Calu3 (cell line): Measurements from ENCODE around the gene MYO1G. TPM values are rescaled to one million over a fixed set of nuclear protein-coding genes. Genes with fewer than 3 reads are reported as not detected.

Experiments
- BruUV-seq: library from RNA; stranded (reverse); fragments of 400-500 nt; replicated peaks from 2 replicates; lab custom pipeline; 2021; lab: Mats Ljungman, UMichigan
- CTCF ChIA-PET: fragments of 300-600 bp; sonication (Branson Sonifier 250); formaldehyde crosslinking; loops from one replicate; lab custom pipeline; 2022; ENCODE audit warnings: antibody characterized with exemption; lab: Charles Lee
- DNase-seq: peaks from one replicate; pipeline ENCODE4 v3.0.0; 2022
- H3K27ac Mint-ChIP-seq: one replicate; pipeline ENCODE4 v1.8.0; 2022; ENCODE audit warnings: mixed read lengths; ENCODE audit not compliant: unreplicated experiment
- H3K27me3 Mint-ChIP-seq: one replicate; pipeline ENCODE4 v1.8.0; 2022; ENCODE audit warnings: mixed read lengths; ENCODE audit not compliant: unreplicated experiment
- H3K36me3 Mint-ChIP-seq: one replicate; pipeline ENCODE4 v1.8.0; 2022; ENCODE audit warnings: mild to moderate bottlenecking, moderate library complexity, mixed read lengths; ENCODE audit not compliant: insufficient read depth, unreplicated experiment
- H3K4me1 Mint-ChIP-seq: one replicate; pipeline ENCODE4 v1.8.0; 2022; ENCODE audit warnings: mild to moderate bottlenecking, low read depth, mixed read lengths; ENCODE audit not compliant: unreplicated experiment
- H3K4me3 Mint-ChIP-seq: one replicate; pipeline ENCODE4 v1.8.0; 2022; ENCODE audit warnings: mild to moderate bottlenecking, low read depth, moderate library complexity, mixed read lengths; ENCODE audit not compliant: unreplicated experiment
- H3K9me3 Mint-ChIP-seq: one replicate; pipeline ENCODE4 v1.8.0; 2022; ENCODE audit warnings: low read depth, mixed read lengths; ENCODE audit not compliant: unreplicated experiment
- CTCF ChIP-seq: fragments of 200-600 bp; IDR thresholded peaks from one replicate; pipeline ENCODE4 v1.8.0; 2022; ENCODE audit warnings: antibody characterized with exemption; ENCODE audit not compliant: unreplicated experiment
- intact Hi-C: fragments of 100-400 bp; cut with micrococcal nuclease; formaldehyde crosslinking; loops from one replicate; pipeline ENCODE4 v1.10.0; 2022; ENCODE audit not compliant: unreplicated experiment
- total RNA-seq: library from RNA; stranded (reverse); gene quantifications from 2 replicates; pipeline ENCODE4 v1.2.3, GENCODE V29; 2022

The MYO1G gene
- total RNA-seq, 1 experiment from 2014 or later = 0.33 TPM

DNA sequence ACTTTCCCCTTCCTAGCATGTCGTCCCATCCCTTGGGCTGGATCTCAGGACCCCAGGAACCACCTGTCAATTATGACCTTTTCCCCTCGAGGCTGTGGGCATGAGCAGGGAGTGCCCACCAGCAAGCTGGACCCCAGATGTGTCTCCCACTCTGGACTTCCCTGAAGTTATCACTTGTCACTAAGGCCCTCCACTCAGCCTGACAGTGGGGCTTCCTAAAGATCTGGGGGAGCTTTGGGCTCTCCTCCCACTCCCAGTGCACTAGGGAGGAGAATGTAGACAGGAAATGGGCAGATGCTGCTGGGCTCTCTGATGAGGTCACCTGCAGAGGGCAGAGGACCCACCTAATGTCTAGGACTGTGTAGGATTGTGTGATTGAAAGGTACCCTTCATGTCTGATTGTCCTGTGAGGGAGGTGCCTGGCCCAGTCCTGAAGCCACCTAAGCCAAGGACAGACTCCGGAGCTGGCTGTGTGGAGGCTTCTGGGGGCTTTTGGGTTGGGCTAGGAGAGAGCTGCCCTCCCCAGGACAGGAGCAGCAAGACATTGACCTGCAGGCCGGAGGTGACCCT, 18.7 kb downstream of the MYO1G start:
- Mint-ChIP-seq H3K4me3 (no peak overlapping the region), H3K27ac (no peak overlapping the region), H3K9me3 (no peaks in the 10 kb centered on the region), H3K4me1 (no peaks in the 10 kb centered on the region), H3K36me3 (no peaks in the 10 kb centered on the region), H3K27me3 (peaks cover 22% of the 10 kb centered on the region)
- CTCF ChIA-PET = interaction anchor here (0.6 kb wide), 1 partner anchor 9 kb away, joined by 3 read pairs; no protein-coding TSS in a partner anchor
- DNase-seq = no peak
- no TSS peak for BruUV-seq
- TF ChIP-seq CTCF = no peak
- intact Hi-C loops = no loop called here

DNA sequence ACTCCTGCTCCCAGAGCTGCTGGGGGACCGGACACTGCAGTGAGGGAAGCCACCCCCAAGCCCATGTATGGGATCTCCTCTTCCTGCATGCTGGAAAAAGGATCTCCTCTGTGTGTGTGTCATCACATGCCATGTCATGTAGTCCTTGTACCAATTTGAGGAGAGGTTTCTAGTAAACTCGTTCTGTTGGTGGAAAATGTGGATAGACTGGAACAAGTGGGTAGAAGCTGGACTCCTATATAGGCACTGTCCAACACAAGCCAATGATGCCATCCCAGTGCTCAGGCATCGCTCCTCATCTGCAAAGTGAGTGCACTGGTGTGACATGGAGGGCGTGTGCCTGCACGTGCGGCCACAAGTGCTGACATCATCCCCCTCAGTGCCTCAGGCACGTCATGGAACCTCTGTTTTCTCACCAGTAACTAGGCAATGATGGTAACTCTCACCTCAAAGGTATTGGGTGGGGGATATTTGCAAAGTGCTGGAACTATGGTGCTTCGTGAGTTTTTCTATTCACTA, 19.3 kb downstream of the MYO1G start:
- DNase-seq = no peak
- no peak overlapping the region for H3K4me3 Mint-ChIP-seq
- CTCF ChIA-PET = no interaction called here
- no peak overlapping the region for H3K27ac Mint-ChIP-seq
- H3K9me3 Mint-ChIP-seq = no peaks in the 10 kb centered on the region
- no TSS peak for BruUV-seq
- no peaks in the 10 kb centered on the region for H3K4me1 Mint-ChIP-seq
- peaks cover 22% of the 10 kb centered on the region for H3K27me3 Mint-ChIP-seq
- intact Hi-C loops = no loop called here
- no peak for TF ChIP-seq CTCF
- H3K36me3 Mint-ChIP-seq = no peaks in the 10 kb centered on the region

GRCh38 chr7:44958645-44959344, 20.0 kb downstream of the MYO1G start:
- intact Hi-C loops = no loop called here
- H3K27ac Mint-ChIP-seq = no peak overlapping the region
- no TSS peak for BruUV-seq
- no peak for DNase-seq
- no peak for TF ChIP-seq CTCF
- no peaks in the 10 kb centered on the region for H3K36me3 Mint-ChIP-seq
- no peak overlapping the region for H3K4me3 Mint-ChIP-seq
- CTCF ChIA-PET = no interaction called here
- no peaks in the 10 kb centered on the region for H3K9me3 Mint-ChIP-seq
- peaks cover 26% of the 10 kb centered on the region for H3K27me3 Mint-ChIP-seq
- no peaks in the 10 kb centered on the region for H3K4me1 Mint-ChIP-seq

- no peak for TF ChIP-seq CTCF
- Mint-ChIP-seq H3K36me3 (no peaks in the 10 kb centered on the region), H3K4me1 (no peaks in the 10 kb centered on the region), H3K9me3 (no peaks in the 10 kb centered on the region), H3K27me3 (peaks cover 42% of the 10 kb centered on the region), H3K27ac (no peak overlapping the region), H3K4me3 (no peak overlapping the region)
- no peak for DNase-seq
- CTCF ChIA-PET = interaction anchor here (0.6 to 1.1 kb wide), 3 partner anchors 12 to 1209 kb away, joined by 3 to 4 read pairs (median 3); no protein-coding TSS in a partner anchor
- BruUV-seq = no TSS peak
- intact Hi-C loops = no loop called here
These were observed 22.6 kb downstream of the MYO1G start for GRCh38 chr7:44956157-44956766.
